GM12878 (cell line): ENCODE measurements around the gene ABCD4. TPM values are rescaled to one million over a fixed set of nuclear protein-coding genes. Genes with fewer than 3 reads are reported as not detected.

Source experiments
- ATAC-seq: fragments of 200-7000 bp; cut with Tn5 transposase; 3 replicates; pipeline ENCODE4 v1.9.1; 2020; ENCODE audit warnings: mild to moderate bottlenecking, moderate library complexity
- BruUV-seq: library from RNA; stranded (reverse); fragments of 400-500 nt; replicated peaks from 2 replicates; lab custom pipeline; 2021; lab: Mats Ljungman, UMichigan
- CTCF ChIA-PET: fragments of 300-600 bp; sonication (Branson Sonifier 250); formaldehyde crosslinking; extraction: SDS; loops from one replicate; lab custom pipeline; 2021; ENCODE audit warnings: inconsistent platforms; lab: Yijun Ruan, JAX
- POLR2A ChIA-PET: fragments of 350-600 bp; formaldehyde crosslinking; extraction: SDS; loops from one replicate; lab custom pipeline; 2021; ENCODE audit warnings: inconsistent platforms; lab: Charles Lee
- RAD21 ChIA-PET: fragments of 300-600 bp; sonication (Branson Sonifier 250); formaldehyde crosslinking; loops from one replicate; lab custom pipeline; 2023; ENCODE audit warnings: antibody characterized with exemption; ENCODE audit not compliant: unreplicated experiment; lab: Charles Lee
- SMC1A ChIA-PET: fragments of 300-600 bp; sonication (Branson Sonifier 250); formaldehyde crosslinking; loops from one replicate; lab custom pipeline; 2023; ENCODE audit not compliant: unreplicated experiment, uncharacterized antibody; lab: Charles Lee
- DNase-seq: peaks from one replicate; pipeline ENCODE4 v3.0.0-alpha.2; 2011; ENCODE audit warnings: low read depth, low spot score
- FAIRE-seq: peaks from 3 replicates; lab custom pipeline; 2011; peaks lifted over from hg19 to GRCh38; lab: Jason Lieb, UNC
- H2AFZ ChIP-seq: 2 replicates; pipeline ENCODE4 v1.6.0; 2011; ENCODE audit warnings: low read depth, low read length, control low read depth; ENCODE audit not compliant: control insufficient read depth
- H3K27ac ChIP-seq: 2 replicates; pipeline ENCODE4 v1.5.1; 2011; ENCODE audit warnings: control low read depth; ENCODE audit not compliant: control insufficient read depth, insufficient read depth
- H3K27me3 ChIP-seq, 2 experiments: replicated peaks in 1 of 2; 2 replicates each; pipeline versions ENCODE4 v1.6.0 to v1.6.1; 2011; ENCODE audit warnings: low read length in 1 of 2; ENCODE audit not compliant: control insufficient read depth in 2 of 2, insufficient read depth in 2 of 2
- H3K36me3 ChIP-seq, 2 experiments: 2 replicates each; pipeline ENCODE4 v1.5.1; 2011; ENCODE audit warnings: low read length in 1 of 2; ENCODE audit not compliant: control insufficient read depth in 2 of 2, insufficient read depth in 2 of 2
- H3K4me1 ChIP-seq: 2 replicates; pipeline ENCODE4 v1.6.1; 2011; ENCODE audit warnings: mild to moderate bottlenecking, low read length, moderate library complexity, mixed read lengths; ENCODE audit not compliant: control insufficient read depth, insufficient read depth
- H3K4me2 ChIP-seq: 2 replicates; pipeline ENCODE4 v1.6.0; 2011; ENCODE audit warnings: control low read depth; ENCODE audit not compliant: control insufficient read depth, insufficient read depth
- H3K4me3 ChIP-seq: fragments of 200-600 bp; sonication (generic); 2 replicates; pipeline ENCODE4 v1.5.1; 2016
- H3K79me2 ChIP-seq: 2 replicates; pipeline ENCODE4 v1.6.0; 2011; ENCODE audit warnings: low read length; ENCODE audit not compliant: control insufficient read depth, insufficient read depth
- H3K9ac ChIP-seq: 2 replicates; pipeline ENCODE4 v1.8.0; 2011; ENCODE audit warnings: low read length, control low read depth, mixed read lengths; ENCODE audit not compliant: control insufficient read depth, insufficient read depth
- H3K9me3 ChIP-seq: replicated peaks from 3 replicates; pipeline ENCODE4 v1.5.1; 2011; ENCODE audit warnings: mild to moderate bottlenecking, low read length; ENCODE audit not compliant: control insufficient read depth, insufficient read depth
- H4K20me1 ChIP-seq: 2 replicates; pipeline ENCODE4 v1.6.0; 2011; ENCODE audit not compliant: control insufficient read depth, insufficient read depth
- BMI1 ChIP-seq: fragments of 450-650 bp; IDR thresholded peaks from 2 replicates; pipeline ENCODE4 v1.6.1; 2016; ENCODE audit warnings: mild to moderate bottlenecking, moderate library complexity, borderline replicate concordance
- CBX3 ChIP-seq: fragments of 200-600 bp; sonication (generic); IDR thresholded peaks from 2 replicates; pipeline ENCODE4 v1.6.1; 2016; ENCODE audit warnings: low read depth, borderline replicate concordance
- NFXL1 ChIP-seq: fragments of 450-650 bp; IDR thresholded peaks from 2 replicates; pipeline ENCODE4 v1.6.1; 2017; ENCODE audit warnings: antibody characterized with exemption, mild to moderate bottlenecking, borderline replicate concordance
- RUNX3 ChIP-seq: IDR thresholded peaks from 2 replicates; pipeline ENCODE4 v1.6.1; 2012; ENCODE audit warnings: low read length, inconsistent platforms
- WGBS: methylation state at CpG from one replicate; pipeline ENCODE4 v1.1.6; 2016; ENCODE audit warnings: low lambda C conversion rate; ENCODE audit not compliant: insufficient replicate concordance, insufficient coverage; ENCODE audit errors: missing lambda C conversion rate; 5-methylcytosine and 5-hydroxymethylcytosine counted together
- in situ Hi-C: fragments of 300-500 bp; cut with MboI; formaldehyde crosslinking; loops from 9 replicates; pipeline ENCODE4 v1.14.3; 2018; ENCODE audit warnings: mixed read lengths
- intact Hi-C: fragments of 100-400 bp; cut with micrococcal nuclease; formaldehyde crosslinking; loops from one replicate; pipeline ENCODE4 v1.14.2; 2022; ENCODE audit not compliant: unreplicated experiment
- polyA plus RNA-seq, 11 experiments: library from polyadenylated mRNA; depleted of rRNA in 4 of 11; unstranded in 6 of 11; stranded (reverse) in 5 of 11; fragments of >200 nt; fragmentation: Nextera tagmentation in 4 of 11; fragmentation: Illumina TruSeq in 1 of 11; extraction: Ambion mirVana in 4 of 11; extraction: Trizol in 1 of 11; gene quantifications; 1 replicate in 1 of 11; 2 replicates in 10 of 11; pipeline versions ENCODE4 v1.2.1 to v1.2.3, GENCODE V29; 2011 to 2016; ENCODE audit warnings: inconsistent platforms in 2 of 11, missing spikeins in 2 of 11, low read depth in 1 of 11
- total RNA-seq, 4 experiments: library from RNA; depleted of rRNA in 3 of 4; stranded (reverse); fragments of >200 nt in 3 of 4; fragmentation: Illumina TruSeq in 1 of 4; extraction: Trizol in 1 of 4; gene quantifications; 2 replicates each; pipeline versions ENCODE4 v1.2.1 to v1.2.3, GENCODE V29; 2013 to 2021
- TF ChIP-seq, protein P1 (sequence below): fragments of 150-350 bp; IDR thresholded peaks from 2 replicates; pipeline ENCODE4 v1.6.1; 2014; ENCODE audit warnings: mild to moderate bottlenecking, low read depth, low read length
- TF ChIP-seq, protein P2 (sequence below): fragments of 450-650 bp; IDR thresholded peaks from 2 replicates; pipeline ENCODE4 v1.6.1; 2016; ENCODE audit warnings: mild to moderate bottlenecking
- TF ChIP-seq, protein P3 (sequence below): fragments of 450-650 bp; IDR thresholded peaks from 2 replicates; pipeline ENCODE4 v1.6.1; 2016; ENCODE audit warnings: mild to moderate bottlenecking

Gene ABCD4
- total and polyA plus RNA-seq, 10 of the 15 experiments (the other 5 are each of a cell fraction or from before 2014, with no cell fraction given): 5.7 to 29.5 (median 23.4) TPM

DNA sequence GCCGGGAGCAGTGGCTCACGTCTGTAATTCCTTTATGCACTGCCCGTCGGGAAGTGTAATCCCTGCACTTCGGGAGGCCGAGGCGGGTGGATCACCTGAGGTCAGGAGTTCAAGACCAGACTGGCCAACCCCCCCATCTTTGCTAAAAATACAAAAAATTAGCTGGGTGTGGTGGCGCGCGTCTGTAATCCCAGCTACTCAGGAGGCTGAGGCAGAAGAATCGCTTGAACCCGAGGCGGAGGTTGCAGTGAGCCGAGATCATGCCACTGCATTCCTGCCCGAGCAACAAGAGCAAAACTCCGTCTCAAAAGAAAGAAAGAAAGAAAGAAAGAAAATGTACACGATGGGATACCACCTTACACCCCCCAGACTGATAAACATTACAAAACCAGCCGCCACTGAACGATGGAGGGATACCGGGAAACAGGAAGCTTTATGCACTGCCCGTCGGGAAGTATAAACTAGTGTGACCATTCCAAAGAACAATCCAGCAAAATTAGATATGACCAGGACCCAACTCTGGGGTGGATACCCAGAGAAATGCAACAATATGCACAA lies 1.1 kb downstream of the ABCD4 start:
- TF ChIP-seq CBX3: no peak
- TF ChIP-seq, protein P1, sequence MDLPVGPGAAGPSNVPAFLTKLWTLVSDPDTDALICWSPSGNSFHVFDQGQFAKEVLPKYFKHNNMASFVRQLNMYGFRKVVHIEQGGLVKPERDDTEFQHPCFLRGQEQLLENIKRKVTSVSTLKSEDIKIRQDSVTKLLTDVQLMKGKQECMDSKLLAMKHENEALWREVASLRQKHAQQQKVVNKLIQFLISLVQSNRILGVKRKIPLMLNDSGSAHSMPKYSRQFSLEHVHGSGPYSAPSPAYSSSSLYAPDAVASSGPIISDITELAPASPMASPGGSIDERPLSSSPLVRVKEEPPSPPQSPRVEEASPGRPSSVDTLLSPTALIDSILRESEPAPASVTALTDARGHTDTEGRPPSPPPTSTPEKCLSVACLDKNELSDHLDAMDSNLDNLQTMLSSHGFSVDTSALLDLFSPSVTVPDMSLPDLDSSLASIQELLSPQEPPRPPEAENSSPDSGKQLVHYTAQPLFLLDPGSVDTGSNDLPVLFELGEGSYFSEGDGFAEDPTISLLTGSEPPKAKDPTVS: no peak
- TF ChIP-seq, protein P2, sequence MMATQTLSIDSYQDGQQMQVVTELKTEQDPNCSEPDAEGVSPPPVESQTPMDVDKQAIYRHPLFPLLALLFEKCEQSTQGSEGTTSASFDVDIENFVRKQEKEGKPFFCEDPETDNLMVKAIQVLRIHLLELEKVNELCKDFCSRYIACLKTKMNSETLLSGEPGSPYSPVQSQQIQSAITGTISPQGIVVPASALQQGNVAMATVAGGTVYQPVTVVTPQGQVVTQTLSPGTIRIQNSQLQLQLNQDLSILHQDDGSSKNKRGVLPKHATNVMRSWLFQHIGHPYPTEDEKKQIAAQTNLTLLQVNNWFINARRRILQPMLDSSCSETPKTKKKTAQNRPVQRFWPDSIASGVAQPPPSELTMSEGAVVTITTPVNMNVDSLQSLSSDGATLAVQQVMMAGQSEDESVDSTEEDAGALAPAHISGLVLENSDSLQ: no peak
- TF ChIP-seq BMI1: no peak
- no peak for TF ChIP-seq NFXL1
- TF ChIP-seq RUNX3: no peak
- TF ChIP-seq, protein P3, sequence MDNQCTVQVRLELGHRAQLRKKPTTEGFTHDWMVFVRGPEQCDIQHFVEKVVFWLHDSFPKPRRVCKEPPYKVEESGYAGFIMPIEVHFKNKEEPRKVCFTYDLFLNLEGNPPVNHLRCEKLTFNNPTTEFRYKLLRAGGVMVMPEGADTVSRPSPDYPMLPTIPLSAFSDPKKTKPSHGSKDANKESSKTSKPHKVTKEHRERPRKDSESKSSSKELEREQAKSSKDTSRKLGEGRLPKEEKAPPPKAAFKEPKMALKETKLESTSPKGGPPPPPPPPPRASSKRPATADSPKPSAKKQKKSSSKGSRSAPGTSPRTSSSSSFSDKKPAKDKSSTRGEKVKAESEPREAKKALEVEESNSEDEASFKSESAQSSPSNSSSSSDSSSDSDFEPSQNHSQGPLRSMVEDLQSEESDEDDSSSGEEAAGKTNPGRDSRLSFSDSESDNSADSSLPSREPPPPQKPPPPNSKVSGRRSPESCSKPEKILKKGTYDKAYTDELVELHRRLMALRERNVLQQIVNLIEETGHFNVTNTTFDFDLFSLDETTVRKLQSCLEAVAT: peak; percentile 92
- H3K4me1 ChIP-seq: no peaks in the 10 kb centered on the region
- ChIA-PET RAD21 (no interaction called here), POLR2A (no interaction called here), SMC1A (no interaction called here), CTCF (interaction anchor here (0.8 to 1.2 kb wide), 2 partner anchors 9 to 24 kb away, joined by 3 read pairs; no protein-coding TSS in a partner anchor)
- H3K27ac ChIP-seq: no peak overlapping the region
- H3K79me2 ChIP-seq: peaks cover 17% of the 10 kb centered on the region
- no TSS peak for BruUV-seq
- ATAC-seq (no peak), FAIRE-seq (no peak), DNase-seq (no peak)
- peaks cover 0 to 1% of the 10 kb centered on the region in 2 experiments; a peak in 3 of 4 replicates for H3K36me3 ChIP-seq
- peak overlapping the region; percentile 93 for H3K4me3 ChIP-seq
- H3K27me3 ChIP-seq: no peaks in the 10 kb centered on the region
- peak overlapping the region; percentile 79 for H3K9ac ChIP-seq
- in situ Hi-C loops: no loop called here
- H2AFZ ChIP-seq: peak overlapping the region; percentile 90
- 73% methylated on average over 22 of the region's 22 CpGs for WGBS
- H4K20me1 ChIP-seq: no peaks in the 10 kb centered on the region
- intact Hi-C loops: no loop called here
- H3K4me2 ChIP-seq: peak overlapping the region; percentile 77
- H3K9me3 ChIP-seq: no peaks in the 10 kb centered on the region
